Measurements from ENCODE around the gene RAB1B.

DNA sequence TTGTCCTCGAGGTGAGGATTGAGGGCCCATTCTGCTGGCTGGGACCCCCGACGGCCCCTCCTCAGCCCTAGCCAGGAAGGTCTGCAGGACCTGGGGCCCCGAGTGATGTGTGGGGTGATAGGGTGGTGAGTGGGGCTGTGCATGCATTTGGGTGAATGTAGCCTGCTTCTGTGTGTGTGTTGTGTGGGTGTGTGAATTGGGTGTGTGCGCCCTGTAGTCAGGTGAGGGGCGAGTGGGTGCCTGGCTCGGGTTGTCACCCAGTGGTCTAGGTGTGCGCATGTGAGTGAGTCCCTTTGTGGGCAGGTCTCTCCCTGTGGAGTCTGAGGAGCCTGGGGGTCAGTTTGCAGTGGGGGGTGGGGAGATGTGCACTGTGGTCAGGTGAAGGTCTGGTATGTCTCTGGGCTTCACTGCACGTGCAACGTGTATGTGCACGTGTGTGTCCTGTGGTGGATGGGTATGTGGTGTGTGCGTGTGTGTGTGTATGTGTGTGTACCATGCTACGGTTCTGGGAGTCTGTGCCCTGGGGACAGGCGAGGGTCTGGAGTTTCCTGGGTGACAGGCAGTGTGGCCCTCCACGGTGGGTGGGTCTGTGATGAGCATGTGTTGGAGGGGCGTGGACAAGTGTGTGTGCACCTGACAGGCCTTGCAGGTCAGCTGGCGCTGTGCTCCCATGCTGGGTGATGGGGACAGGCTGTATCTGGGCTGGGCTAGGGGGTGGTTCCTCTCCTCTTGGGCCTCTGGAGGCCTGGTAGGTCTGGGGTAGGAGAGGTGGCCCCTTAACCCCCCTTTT lies 24.3 kb downstream of the RAB1B start:
- no peak for TF ChIP-seq POLR2AphosphoS5 (IDR thresholded peaks at IDR 0.05)
- TF ChIP-seq, protein P1, sequence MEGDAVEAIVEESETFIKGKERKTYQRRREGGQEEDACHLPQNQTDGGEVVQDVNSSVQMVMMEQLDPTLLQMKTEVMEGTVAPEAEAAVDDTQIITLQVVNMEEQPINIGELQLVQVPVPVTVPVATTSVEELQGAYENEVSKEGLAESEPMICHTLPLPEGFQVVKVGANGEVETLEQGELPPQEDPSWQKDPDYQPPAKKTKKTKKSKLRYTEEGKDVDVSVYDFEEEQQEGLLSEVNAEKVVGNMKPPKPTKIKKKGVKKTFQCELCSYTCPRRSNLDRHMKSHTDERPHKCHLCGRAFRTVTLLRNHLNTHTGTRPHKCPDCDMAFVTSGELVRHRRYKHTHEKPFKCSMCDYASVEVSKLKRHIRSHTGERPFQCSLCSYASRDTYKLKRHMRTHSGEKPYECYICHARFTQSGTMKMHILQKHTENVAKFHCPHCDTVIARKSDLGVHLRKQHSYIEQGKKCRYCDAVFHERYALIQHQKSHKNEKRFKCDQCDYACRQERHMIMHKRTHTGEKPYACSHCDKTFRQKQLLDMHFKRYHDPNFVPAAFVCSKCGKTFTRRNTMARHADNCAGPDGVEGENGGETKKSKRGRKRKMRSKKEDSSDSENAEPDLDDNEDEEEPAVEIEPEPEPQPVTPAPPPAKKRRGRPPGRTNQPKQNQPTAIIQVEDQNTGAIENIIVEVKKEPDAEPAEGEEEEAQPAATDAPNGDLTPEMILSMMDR (IDR thresholded peaks at IDR 0.05) = no peak
- TF ChIP-seq EP300 (IDR thresholded peaks at IDR 0.05) = no peak
